ENCODE results near the gene RAPGEF4. TPM values are rescaled to one million over a fixed set of nuclear protein-coding genes. Genes with fewer than 3 reads are reported as not detected.
A peak's percentile ranks its signal among the peaks of the same experiment; 100 is the strongest.

The RAPGEF4 gene
- total RNA-seq, 1 donor from 2014 or later: 8.7 TPM

GRCh38 chr2:172860336-172860707 lies 124.7 kb downstream of the RAPGEF4 start:
- H3K4me3 Mint-ChIP-seq (ENCODE audit: unreplicated experiment): peak overlapping the region; percentile 2
- H3K27ac Mint-ChIP-seq (ENCODE audit: unreplicated experiment): peak overlapping the region; percentile 14
- no peak for DNase-seq
- H3K36me3 Mint-ChIP-seq (ENCODE audit: unreplicated experiment): no peaks in the 10 kb centered on the region
- no peaks in the 10 kb centered on the region for H3K9me3 Mint-ChIP-seq (ENCODE audit: unreplicated experiment)
- no peaks in the 10 kb centered on the region for H3K27me3 Mint-ChIP-seq (ENCODE audit: unreplicated experiment)
- peaks cover 22% of the 10 kb centered on the region for H3K4me1 Mint-ChIP-seq (ENCODE audit: low read depth, unreplicated experiment)
- no peak for TF ChIP-seq CTCF (IDR thresholded peaks at IDR 0.05; ENCODE audit: partially characterized antibody, unreplicated experiment)

GRCh38 chr2:172861098-172861497 lies 125.5 kb downstream of the RAPGEF4 start:
- no peaks in the 10 kb centered on the region for H3K36me3 Mint-ChIP-seq (ENCODE audit: unreplicated experiment)
- H3K27ac Mint-ChIP-seq (ENCODE audit: unreplicated experiment): peak overlapping the region; percentile 86
- H3K9me3 Mint-ChIP-seq (ENCODE audit: unreplicated experiment): no peaks in the 10 kb centered on the region
- TF ChIP-seq CTCF (IDR thresholded peaks at IDR 0.05; ENCODE audit: partially characterized antibody, unreplicated experiment): no peak
- peak overlapping the region; percentile 27 for H3K4me3 Mint-ChIP-seq (ENCODE audit: unreplicated experiment)
- H3K27me3 Mint-ChIP-seq (ENCODE audit: unreplicated experiment): no peaks in the 10 kb centered on the region
- peaks cover 22% of the 10 kb centered on the region for H3K4me1 Mint-ChIP-seq (ENCODE audit: low read depth, unreplicated experiment)
- DNase-seq: no peak

GRCh38 chr2:172861656-172862476 lies 126.2 kb downstream of the RAPGEF4 start:
- Mint-ChIP-seq H3K4me3 (ENCODE audit: unreplicated experiment) (no peak overlapping the region), H3K36me3 (ENCODE audit: unreplicated experiment) (no peaks in the 10 kb centered on the region), H3K4me1 (ENCODE audit: low read depth, unreplicated experiment) (peaks cover 19% of the 10 kb centered on the region)

GRCh38 chr2:172863341-172863740 lies 127.7 kb downstream of the RAPGEF4 start:
- TF ChIP-seq CTCF (IDR thresholded peaks at IDR 0.05; ENCODE audit: partially characterized antibody, unreplicated experiment): no peak
- no peaks in the 10 kb centered on the region for H3K9me3 Mint-ChIP-seq (ENCODE audit: unreplicated experiment)
- no peaks in the 10 kb centered on the region for H3K27me3 Mint-ChIP-seq (ENCODE audit: unreplicated experiment)
- peaks cover 19% of the 10 kb centered on the region for H3K4me1 Mint-ChIP-seq (ENCODE audit: low read depth, unreplicated experiment)
- no peak overlapping the region for H3K4me3 Mint-ChIP-seq (ENCODE audit: unreplicated experiment)
- no peaks in the 10 kb centered on the region for H3K36me3 Mint-ChIP-seq (ENCODE audit: unreplicated experiment)
- DNase-seq: no peak
- H3K27ac Mint-ChIP-seq (ENCODE audit: unreplicated experiment): no peak overlapping the region

More at GRCh38 chr2:172861656-172862476, 126.2 kb downstream of the RAPGEF4 start:
- TF ChIP-seq CTCF (IDR thresholded peaks at IDR 0.05; ENCODE audit: partially characterized antibody, unreplicated experiment): no peak
- no peaks in the 10 kb centered on the region for H3K27me3 Mint-ChIP-seq (ENCODE audit: unreplicated experiment)
- DNase-seq: no peak
- peak overlapping the region; percentile 5 for H3K27ac Mint-ChIP-seq (ENCODE audit: unreplicated experiment)
- no peaks in the 10 kb centered on the region for H3K9me3 Mint-ChIP-seq (ENCODE audit: unreplicated experiment)

- Mint-ChIP-seq H3K36me3 (ENCODE audit: unreplicated experiment) (no peaks in the 10 kb centered on the region), H3K4me1 (ENCODE audit: low read depth, unreplicated experiment) (peaks cover 19% of the 10 kb centered on the region), H3K27ac (ENCODE audit: unreplicated experiment) (no peak overlapping the region), H3K4me3 (ENCODE audit: unreplicated experiment) (no peak overlapping the region), H3K27me3 (ENCODE audit: unreplicated experiment) (no peaks in the 10 kb centered on the region), H3K9me3 (ENCODE audit: unreplicated experiment) (no peaks in the 10 kb centered on the region)
- TF ChIP-seq CTCF (IDR thresholded peaks at IDR 0.05; ENCODE audit: partially characterized antibody, unreplicated experiment): peak; percentile 74
- peak; percentile 81 for DNase-seq
These were observed 128.5 kb downstream of the RAPGEF4 start for GRCh38 chr2:172864182-172864581.

Data from glutamatergic neuron (in vitro differentiated cells).